HepG2 (cell line): ENCODE data around the gene BEST2. TPM values are rescaled to one million over a fixed set of nuclear protein-coding genes. Genes with fewer than 3 reads are reported as not detected.
A peak's percentile ranks its signal among the peaks of the same experiment; 100 is the strongest.

Experiments used
- ATAC-seq: fragments of 200-7000 bp; cut with Tn5 transposase; 3 replicates; pipeline ENCODE4 v1.9.1; 2020; ENCODE audit warnings: mild to moderate bottlenecking, moderate library complexity
- BruUV-seq: library from RNA; stranded (reverse); fragments of 400-500 nt; replicated peaks from 2 replicates; lab custom pipeline; 2021; lab: Mats Ljungman, UMichigan
- CTCF ChIA-PET: fragments of 300-600 bp; formaldehyde crosslinking; extraction: SDS; loops from one replicate; lab custom pipeline; 2021; ENCODE audit warnings: low total read pairs, inconsistent platforms, low intra/inter-chr PET ratio; lab: Yijun Ruan, JAX
- POLR2A ChIA-PET: fragments of 350-600 bp; sonication (Branson Sonifier 250); formaldehyde crosslinking; loops from one replicate; lab custom pipeline; 2020; ENCODE audit warnings: antibody characterized with exemption, inconsistent platforms; lab: Yijun Ruan, JAX
- DNase-seq: peaks from one replicate; pipeline ENCODE4 v3.0.0-alpha.2; 2015; ENCODE audit warnings: low spot score
- FAIRE-seq: peaks from 3 replicates; lab custom pipeline; 2011; peaks lifted over from hg19 to GRCh38; lab: Jason Lieb, UNC
- H2AFZ ChIP-seq: one replicate; pipeline ENCODE4 v1.6.1; 2011; ENCODE audit warnings: low read length, inconsistent platforms
- H3K27ac ChIP-seq: fragments of 300-600 bp; 3 replicates; pipeline ENCODE4 v1.8.0; 2011; ENCODE audit warnings: mixed run types, mild to moderate bottlenecking, mixed read lengths, low read length, inconsistent platforms; ENCODE audit not compliant: insufficient read depth; ENCODE audit errors: extremely low read length
- H3K27me3 ChIP-seq, 2 experiments: fragments of 200-600 bp in 1 of 2; 2 replicates in 1 of 2; 3 replicates in 1 of 2; pipeline versions ENCODE4 v1.6.0 to v1.8.0; 2011; ENCODE audit warnings: low read length in 2 of 2, mild to moderate bottlenecking in 2 of 2, moderate library complexity in 2 of 2, inconsistent platforms in 1 of 2; ENCODE audit not compliant: insufficient read depth in 2 of 2, control insufficient read depth in 1 of 2
- H3K36me3 ChIP-seq, 2 experiments: fragments of 200-600 bp in 1 of 2; replicated peaks in 1 of 2; 2 replicates in 1 of 2; 3 replicates in 1 of 2; pipeline versions ENCODE4 v1.5.1 to v1.8.0; 2011; ENCODE audit warnings: low read length in 2 of 2, inconsistent platforms in 1 of 2; ENCODE audit not compliant: insufficient read depth in 2 of 2, control insufficient read depth in 1 of 2
- H3K4me1 ChIP-seq: 2 replicates; pipeline ENCODE4 v1.5.1; 2012; ENCODE audit warnings: low read length, inconsistent platforms; ENCODE audit not compliant: insufficient read depth
- H3K4me2 ChIP-seq: 2 replicates; pipeline ENCODE4 v1.6.0; 2011; ENCODE audit warnings: low read depth, low read length, inconsistent platforms
- H3K4me3 ChIP-seq, 3 experiments: fragments of 200-600 bp in 1 of 3; sonication (generic), shearing (Covaris generic) in 1 of 3; replicated peaks in 1 of 3; 2 replicates each; pipeline ENCODE4 v1.5.1; 2011 to 2016; ENCODE audit warnings: low read length in 3 of 3, inconsistent platforms in 2 of 3, low read depth in 2 of 3, mild to moderate bottlenecking in 2 of 3, control low read depth in 1 of 3, mixed read lengths in 1 of 3; ENCODE audit not compliant: insufficient read depth in 1 of 3
- H3K79me2 ChIP-seq: one replicate; pipeline ENCODE4 v1.6.1; 2011; ENCODE audit warnings: low read length, inconsistent platforms; ENCODE audit not compliant: insufficient read depth
- H3K9ac ChIP-seq: 2 replicates; pipeline ENCODE4 v1.6.0; 2011; ENCODE audit warnings: mild to moderate bottlenecking, low read depth, low read length, inconsistent platforms; ENCODE audit not compliant: insufficient read depth
- H3K9me3 ChIP-seq: 2 replicates; pipeline ENCODE4 v1.5.1; 2012; ENCODE audit warnings: mild to moderate bottlenecking, low read length
- H4K20me1 ChIP-seq: 2 replicates; pipeline ENCODE4 v1.6.0; 2011; ENCODE audit warnings: inconsistent platforms, mild to moderate bottlenecking, low read length, moderate library complexity; ENCODE audit not compliant: insufficient read depth
- DNMT1 ChIP-seq: sonication (generic); formaldehyde crosslinking; IDR thresholded peaks from 2 replicates; pipeline ENCODE4 v1.5.1; 2020; ENCODE audit warnings: mild to moderate bottlenecking, missing genetic modification reagents
- GLMP ChIP-seq: sonication (generic); formaldehyde crosslinking; IDR thresholded peaks from 2 replicates; pipeline ENCODE4 v1.9.0; 2021; ENCODE audit warnings: missing genetic modification reagents, mild to moderate bottlenecking, borderline replicate concordance
- PATZ1 ChIP-seq: sonication (generic); formaldehyde crosslinking; IDR thresholded peaks from 2 replicates; pipeline ENCODE4 v1.4.0; 2020; ENCODE audit warnings: missing genetic modification reagents
- PRDM15 ChIP-seq: sonication (generic); formaldehyde crosslinking; IDR thresholded peaks from 2 replicates; pipeline ENCODE4 v1.4.0; 2020; ENCODE audit warnings: missing genetic modification reagents
- SKI ChIP-seq: fragments of 450-650 bp; IDR thresholded peaks from one replicate; pipeline ENCODE4 v1.6.1; 2018; ENCODE audit warnings: mild to moderate bottlenecking; ENCODE audit not compliant: partially characterized antibody
- SOX5 ChIP-seq: IDR thresholded peaks from 2 replicates; pipeline ENCODE4 v1.6.1; 2016; ENCODE audit warnings: borderline replicate concordance
- TGIF2 ChIP-seq: IDR thresholded peaks from 2 replicates; pipeline ENCODE4 v1.6.1; 2016; ENCODE audit warnings: control low read depth, missing compliant biosample characterization
- TMF1 ChIP-seq: sonication (generic); formaldehyde crosslinking; IDR thresholded peaks from 2 replicates; pipeline ENCODE4 v1.8.1; 2022; ENCODE audit warnings: low read depth, missing genetic modification reagents
- ZBTB49 ChIP-seq: sonication (generic); formaldehyde crosslinking; IDR thresholded peaks from 2 replicates; pipeline ENCODE4 v1.4.0; 2020; ENCODE audit warnings: missing genetic modification reagents, borderline replicate concordance
- ZNF331 ChIP-seq: sonication (generic); formaldehyde crosslinking; IDR thresholded peaks from 2 replicates; pipeline ENCODE4 v1.4.0; 2020; ENCODE audit warnings: missing genetic modification reagents
- ZNF468 ChIP-seq: sonication (generic); formaldehyde crosslinking; IDR thresholded peaks from 2 replicates; pipeline ENCODE4 v1.8.0; 2022; ENCODE audit warnings: mild to moderate bottlenecking, moderate library complexity, missing genetic modification reagents
- ZNF878 ChIP-seq: sonication (generic); formaldehyde crosslinking; IDR thresholded peaks from 2 replicates; pipeline ENCODE4 v1.8.1; 2023; ENCODE audit warnings: mild to moderate bottlenecking, missing genetic modification reagents, moderate library complexity
- ZNF879 ChIP-seq: sonication (generic); formaldehyde crosslinking; IDR thresholded peaks from 2 replicates; pipeline ENCODE4 v1.8.1; 2023; ENCODE audit warnings: missing genetic modification reagents
- WGBS: methylation state at CpG from one replicate; pipeline ENCODE4 v1.1.6; 2017; ENCODE audit warnings: low lambda C conversion rate; 5-methylcytosine and 5-hydroxymethylcytosine counted together
- in situ Hi-C: cut with HindIII; loops from 2 replicates; pipeline ENCODE4 v1.10.0; 2017; ENCODE audit warnings: low pct_unique_long_range_greater_than_20kb; ENCODE audit not compliant: extremely low pct_ligation_motif_present
- intact Hi-C: fragments of 100-400 bp; cut with micrococcal nuclease; formaldehyde crosslinking; loops from one replicate; pipeline ENCODE4 v1.10.0; 2022; ENCODE audit not compliant: unreplicated experiment
- polyA plus RNA-seq, 8 experiments: library from polyadenylated mRNA; depleted of rRNA in 3 of 8; stranded (reverse) in 7 of 8; unstranded in 1 of 8; fragments of >200 nt; fragmentation: Illumina TruSeq in 4 of 8; extraction: Trizol in 4 of 8; gene quantifications; 2 replicates each; pipeline versions ENCODE4 v1.2.1 to v1.2.3, GENCODE V29; 2011 to 2016; ENCODE audit warnings: low read depth in 4 of 8, missing spikeins in 1 of 8, mixed read lengths in 1 of 8; ENCODE audit not compliant: insufficient read depth in 1 of 8
- total RNA-seq, 5 experiments: library from RNA; depleted of rRNA; stranded (reverse); fragments of >200 nt; fragmentation: Illumina TruSeq; extraction: Trizol; gene quantifications; 2 replicates each; pipeline ENCODE4 v1.2.3, GENCODE V29; 2016; ENCODE audit warnings: low read depth in 1 of 5

The BEST2 gene
- total and polyA plus RNA-seq, 2 of the 13 experiments (the other 11 are each of a cell fraction or from before 2014, with no cell fraction given), result not detected

GRCh38 chr19:12733369-12734214 lies 18.0 kb upstream of the BEST2 start:
- no peak for ATAC-seq
- no peak overlapping the region for H2AFZ ChIP-seq
- intact Hi-C loops, result no loop called here
- TF ChIP-seq ZNF331 (CRISPR knock-in tag) (0 out of 2 replicates have a peak, but pooled peaks have one; percentile 28), TGIF2 (CRISPR knock-in tag) (0 out of 2 replicates have a peak, but pooled peaks have one; percentile 11), TMF1 (CRISPR knock-in tag) (0 out of 2 replicates have a peak, but pooled peaks have one; percentile 9), ZBTB49 (CRISPR knock-in tag) (no peak), DNMT1 (CRISPR knock-in tag) (no peak), ZNF468 (CRISPR knock-in tag) (no peak), PRDM15 (peak; percentile 43; the same call in 1 of the 2 replicates), ZNF878 (CRISPR knock-in tag) (0 out of 2 replicates have a peak, but pooled peaks have one; percentile 36), SOX5 (CRISPR knock-in tag) (no peak), SKI (no peak), ZNF879 (CRISPR knock-in tag) (no peak), PATZ1 (CRISPR knock-in tag) (peak; percentile 62), GLMP (CRISPR knock-in tag) (no peak)

More at GRCh38 chr19:12733369-12734214, 18.0 kb upstream of the BEST2 start:
- peaks cover 47% of the 10 kb centered on the region for H3K79me2 ChIP-seq
- no peaks in the 10 kb centered on the region for H3K9me3 ChIP-seq
- in situ Hi-C loops, result no loop called here
- ChIA-PET POLR2A (interaction anchor here (0.6 to 3.4 kb wide), 9 partner anchors 10 to 67 kb away, joined by 3 to 51 read pairs (median 4); partner anchors contain the start of genes FBXW9, JUNB and TNPO2), CTCF (no interaction called here)
- peaks cover 22 to 32% of the 10 kb centered on the region in 2 experiments for H3K36me3 ChIP-seq
- peaks cover 20% of the 10 kb centered on the region for H4K20me1 ChIP-seq
- peak overlapping the region; percentile 85 to 97 (median 86) for H3K4me3 ChIP-seq
- WGBS, result under 1% methylated on average over 12 of the region's 15 CpGs
- FAIRE-seq (peak; percentile 71), DNase-seq (peak; percentile 44)
- BruUV-seq, result TSS peak; percentile 58
- no peaks in the 10 kb centered on the region; a peak in 1 of 5 replicates for H3K27me3 ChIP-seq
- peaks cover 46% of the 10 kb centered on the region for H3K4me1 ChIP-seq
- H3K27ac ChIP-seq, result peak overlapping the region; percentile 99
- peak overlapping the region; percentile 94 for H3K4me2 ChIP-seq
- peak overlapping the region; percentile 98 for H3K9ac ChIP-seq
